Hepatocyte (in vitro differentiated cells): ENCODE data around the gene RETNLB. TPM values are rescaled to one million over a fixed set of nuclear protein-coding genes. Genes with fewer than 3 reads are reported as not detected.

Source experiments
- DNase-seq: peaks from one replicate; pipeline ENCODE4 v3.0.0-alpha.2; 2016; ENCODE audit warnings: low spot score
- H2AFZ ChIP-seq: fragments of 200-600 bp; sonication (generic); 2 replicates; pipeline ENCODE4 v1.6.0; 2016; ENCODE audit warnings: antibody characterized with exemption, mild to moderate bottlenecking
- H3K27ac ChIP-seq: fragments of 200-600 bp; sonication (generic); 2 replicates; pipeline ENCODE4 v1.5.1; 2016; ENCODE audit warnings: mild to moderate bottlenecking
- H3K27me3 ChIP-seq: fragments of 200-600 bp; sonication (generic); 2 replicates; pipeline ENCODE4 v1.6.1; 2016
- H3K36me3 ChIP-seq: fragments of 200-600 bp; sonication (generic); replicated peaks from 2 replicates; pipeline ENCODE4 v1.5.1; 2016; ENCODE audit warnings: low read depth; ENCODE audit not compliant: insufficient read depth
- H3K4me1 ChIP-seq: fragments of 200-600 bp; sonication (generic); 2 replicates; pipeline ENCODE4 v1.5.1; 2016; ENCODE audit warnings: mild to moderate bottlenecking, moderate library complexity; ENCODE audit not compliant: insufficient read depth
- H3K4me2 ChIP-seq: fragments of 200-600 bp; sonication (generic); 2 replicates; pipeline ENCODE4 v1.6.0; 2016
- H3K4me3 ChIP-seq: fragments of 200-600 bp; sonication (generic); 2 replicates; pipeline ENCODE4 v1.5.1; 2016; ENCODE audit warnings: mild to moderate bottlenecking
- H3K79me2 ChIP-seq: fragments of 200-600 bp; sonication (generic); 2 replicates; pipeline ENCODE4 v1.6.0; 2017; ENCODE audit warnings: mild to moderate bottlenecking
- H3K9me2 ChIP-seq: fragments of 200-600 bp; sonication (generic); replicated peaks from 2 replicates; pipeline ENCODE4 v1.6.0; 2017; ENCODE audit warnings: mild to moderate bottlenecking; ENCODE audit not compliant: insufficient read depth
- H3K9me3 ChIP-seq: fragments of 200-600 bp; sonication (generic); 2 replicates; pipeline ENCODE4 v1.5.1; 2016; ENCODE audit warnings: low read depth, mild to moderate bottlenecking
- H4K20me1 ChIP-seq: fragments of 200-600 bp; sonication (generic); 2 replicates; pipeline ENCODE4 v1.6.0; 2016; ENCODE audit warnings: mild to moderate bottlenecking; ENCODE audit not compliant: insufficient read depth, poor library complexity, severe bottlenecking
- EZH2 ChIP-seq: fragments of 200-600 bp; sonication (generic); IDR thresholded peaks from 2 replicates; pipeline ENCODE4 v1.6.1; 2016; ENCODE audit warnings: antibody characterized with exemption, mild to moderate bottlenecking, borderline replicate concordance
- EZH2phosphoT487 ChIP-seq: fragments of 200-600 bp; sonication (generic); IDR thresholded peaks from one replicate; pipeline ENCODE4 v1.6.1; 2018; ENCODE audit warnings: antibody characterized with exemption, mild to moderate bottlenecking, low read depth, moderate library complexity; ENCODE audit not compliant: unreplicated experiment, severe bottlenecking
- WGBS: methylation state at CpG from one replicate; pipeline ENCODE4 v1.1.6; 2016; ENCODE audit warnings: low lambda C conversion rate; ENCODE audit errors: missing lambda C conversion rate; 5-methylcytosine and 5-hydroxymethylcytosine counted together
- polyA plus RNA-seq: library from polyadenylated mRNA; unstranded; fragments of >200 nt; fragmentation: Nextera tagmentation; extraction: Ambion mirVana; gene quantifications from 2 replicates; pipeline ENCODE4 v1.2.1, GENCODE V29; 2016
- total RNA-seq: library from RNA; depleted of rRNA; stranded (reverse); fragments of >200 nt; gene quantifications from 2 replicates; pipeline ENCODE4 v1.2.3, GENCODE V29; 2014
- TF ChIP-seq, protein P1 (sequence below): fragments of 200-600 bp; sonication (generic); IDR thresholded peaks from 2 replicates; pipeline ENCODE4 v1.5.1; 2016; ENCODE audit warnings: antibody characterized with exemption, mild to moderate bottlenecking; ENCODE audit not compliant: poor library complexity

RETNLB gene
- total and polyA plus RNA-seq, 2 experiments from 2014 or later = not detected

DNA sequence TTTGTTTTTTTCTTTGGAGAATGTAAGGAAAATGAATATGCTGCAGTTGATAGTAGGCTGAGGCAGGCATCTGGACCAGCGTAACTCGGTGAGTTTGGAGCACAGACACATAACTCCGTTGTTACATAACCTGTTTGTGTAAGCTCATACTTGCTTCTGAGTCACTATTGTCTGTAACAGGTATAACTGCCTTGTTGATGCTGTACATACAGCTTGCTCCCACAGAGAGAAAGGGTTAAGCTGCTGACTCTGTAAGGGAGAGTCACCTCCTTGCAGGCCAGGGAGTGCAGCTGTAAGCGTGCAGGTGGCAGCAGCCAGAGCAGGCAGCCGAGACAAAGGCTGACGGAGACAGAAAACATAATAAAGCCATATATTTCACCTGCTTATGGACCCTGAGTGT is 20.4 kb downstream of the RETNLB start:
- Histone ChIP-seq H3K9me3 (no peaks in the 10 kb centered on the region), H3K4me3 (no peak overlapping the region), H3K36me3 (no peaks in the 10 kb centered on the region), H2AFZ (no peak overlapping the region), H3K9me2 (no peaks in the 10 kb centered on the region), H3K79me2 (no peaks in the 10 kb centered on the region), H4K20me1 (no peaks in the 10 kb centered on the region), H3K27me3 (no peaks in the 10 kb centered on the region), H3K4me2 (no peak overlapping the region), H3K4me1 (no peaks in the 10 kb centered on the region), H3K27ac (no peak overlapping the region)
- no peak for DNase-seq
- WGBS = 82% methylated on average over 6 of the region's 6 CpGs
- TF ChIP-seq EZH2phosphoT487 = no peak
- TF ChIP-seq, protein P1, sequence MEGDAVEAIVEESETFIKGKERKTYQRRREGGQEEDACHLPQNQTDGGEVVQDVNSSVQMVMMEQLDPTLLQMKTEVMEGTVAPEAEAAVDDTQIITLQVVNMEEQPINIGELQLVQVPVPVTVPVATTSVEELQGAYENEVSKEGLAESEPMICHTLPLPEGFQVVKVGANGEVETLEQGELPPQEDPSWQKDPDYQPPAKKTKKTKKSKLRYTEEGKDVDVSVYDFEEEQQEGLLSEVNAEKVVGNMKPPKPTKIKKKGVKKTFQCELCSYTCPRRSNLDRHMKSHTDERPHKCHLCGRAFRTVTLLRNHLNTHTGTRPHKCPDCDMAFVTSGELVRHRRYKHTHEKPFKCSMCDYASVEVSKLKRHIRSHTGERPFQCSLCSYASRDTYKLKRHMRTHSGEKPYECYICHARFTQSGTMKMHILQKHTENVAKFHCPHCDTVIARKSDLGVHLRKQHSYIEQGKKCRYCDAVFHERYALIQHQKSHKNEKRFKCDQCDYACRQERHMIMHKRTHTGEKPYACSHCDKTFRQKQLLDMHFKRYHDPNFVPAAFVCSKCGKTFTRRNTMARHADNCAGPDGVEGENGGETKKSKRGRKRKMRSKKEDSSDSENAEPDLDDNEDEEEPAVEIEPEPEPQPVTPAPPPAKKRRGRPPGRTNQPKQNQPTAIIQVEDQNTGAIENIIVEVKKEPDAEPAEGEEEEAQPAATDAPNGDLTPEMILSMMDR = no peak
- TF ChIP-seq EZH2 = no peak

DNA sequence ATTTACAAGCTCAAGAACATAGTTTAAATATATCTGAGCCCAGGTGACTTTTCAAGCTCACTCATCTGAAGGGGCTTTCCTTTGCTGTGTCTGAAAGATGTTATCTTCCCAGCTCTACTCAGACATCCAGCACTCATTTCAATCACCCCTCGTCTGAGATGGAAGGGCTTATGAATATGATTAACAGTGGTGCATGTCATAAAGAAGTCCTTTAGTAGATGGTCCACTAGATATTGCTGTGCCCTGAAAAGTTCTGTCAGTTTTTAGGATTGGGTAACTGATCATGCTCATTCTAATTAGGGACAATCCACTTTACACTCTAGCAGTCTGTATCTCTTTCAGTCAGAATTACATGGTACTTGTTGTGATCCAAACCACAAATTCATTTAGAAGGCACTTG is 28.3 kb downstream of the RETNLB start:
- no peaks in the 10 kb centered on the region for H4K20me1 ChIP-seq
- H3K9me2 ChIP-seq = no peaks in the 10 kb centered on the region
- no peaks in the 10 kb centered on the region for H3K4me1 ChIP-seq
- no peaks in the 10 kb centered on the region for H3K27me3 ChIP-seq
- H3K27ac ChIP-seq = no peak overlapping the region
- DNase-seq = no peak
- WGBS = 71% methylated on average over 1 of the region's 1 CpG
- no peak overlapping the region for H3K4me3 ChIP-seq
- no peaks in the 10 kb centered on the region for H3K9me3 ChIP-seq
- H3K79me2 ChIP-seq = no peaks in the 10 kb centered on the region
- no peak overlapping the region for H3K4me2 ChIP-seq
- TF ChIP-seq EZH2 = no peak
- TF ChIP-seq EZH2phosphoT487 = no peak
- TF ChIP-seq, protein P1 = no peak
- H3K36me3 ChIP-seq = no peaks in the 10 kb centered on the region
- H2AFZ ChIP-seq = no peak overlapping the region

DNA sequence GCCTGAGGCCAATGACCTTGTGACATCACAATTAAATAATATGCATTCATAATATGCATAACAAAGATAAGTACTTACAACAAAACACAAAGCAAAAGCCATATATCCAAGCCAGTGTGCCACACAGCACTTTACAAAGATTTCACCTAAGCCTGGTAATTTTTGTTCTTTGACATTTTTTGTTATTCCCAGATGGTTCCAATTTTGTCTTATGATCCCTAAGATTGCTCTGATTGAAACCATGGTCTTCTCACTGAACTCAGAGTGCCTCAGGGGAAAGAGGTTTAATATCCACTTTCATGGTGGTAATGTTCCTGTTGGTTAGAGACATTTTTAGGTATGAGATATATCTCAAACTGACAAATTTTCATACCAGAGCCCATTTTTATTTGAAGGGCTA is 29.1 kb downstream of the RETNLB start:
- H3K79me2 ChIP-seq = no peaks in the 10 kb centered on the region

More for the DNA sequence above, 29.1 kb downstream of the RETNLB start:
- Histone ChIP-seq H3K4me2 (no peak overlapping the region), H3K4me1 (no peaks in the 10 kb centered on the region), H2AFZ (no peak overlapping the region), H3K9me3 (no peaks in the 10 kb centered on the region), H3K36me3 (no peaks in the 10 kb centered on the region), H3K27ac (no peak overlapping the region), H3K4me3 (no peak overlapping the region), H3K27me3 (no peaks in the 10 kb centered on the region), H4K20me1 (no peaks in the 10 kb centered on the region), H3K9me2 (no peaks in the 10 kb centered on the region)
- DNase-seq = no peak
- TF ChIP-seq EZH2 = no peak
- TF ChIP-seq EZH2phosphoT487 = no peak
- TF ChIP-seq, protein P1 = no peak
